KMS-11 (cell line): ENCODE measurements around the gene XRCC5.
"Not testable (repeated sequence)": the region's sequence is repeated elsewhere in the genome, so short reads cannot be mapped to it uniquely, and the experiment has no call there.

Source experiments
- H2AFZ ChIP-seq: fragments of 200-600 bp; sonication (generic); 2 replicates; pipeline ENCODE4 v1.6.1; 2016; ENCODE audit warnings: antibody characterized with exemption, mixed run types, low read depth
- H3K27ac ChIP-seq: fragments of 200-600 bp; sonication (generic); 2 replicates; pipeline ENCODE4 v1.6.1; 2016; ENCODE audit warnings: mild to moderate bottlenecking, mixed run types
- H3K27me3 ChIP-seq: fragments of 200-600 bp; sonication (generic); 2 replicates; pipeline ENCODE4 v1.6.1; 2017; ENCODE audit warnings: mild to moderate bottlenecking, low read depth, mixed run types, moderate library complexity; ENCODE audit not compliant: insufficient read depth
- H3K36me3 ChIP-seq: fragments of 200-600 bp; sonication (generic); 2 replicates; pipeline ENCODE4 v1.6.1; 2017; ENCODE audit warnings: mild to moderate bottlenecking, mixed run types; ENCODE audit not compliant: insufficient read depth
- H3K4me1 ChIP-seq: fragments of 200-600 bp; sonication (generic); 2 replicates; pipeline ENCODE4 v1.6.1; 2016; ENCODE audit warnings: mild to moderate bottlenecking, low read depth, mixed run types; ENCODE audit not compliant: poor library complexity, severe bottlenecking
- H3K4me2 ChIP-seq: fragments of 200-600 bp; sonication (generic); 2 replicates; pipeline ENCODE4 v1.7.0; 2016; ENCODE audit warnings: mild to moderate bottlenecking, mixed run types
- H3K4me3 ChIP-seq: fragments of 200-600 bp; sonication (generic); IDR thresholded peaks from 2 replicates; pipeline ENCODE4 v1.6.1; 2017; ENCODE audit warnings: low read depth, low read length, mixed read lengths; ENCODE audit not compliant: insufficient read depth
- H3K79me2 ChIP-seq: fragments of 200-600 bp; sonication (generic); 2 replicates; pipeline ENCODE4 v1.6.1; 2016; ENCODE audit warnings: low read depth, mixed run types; ENCODE audit not compliant: insufficient read depth
- H3K9ac ChIP-seq: fragments of 200-600 bp; sonication (generic); 2 replicates; pipeline ENCODE4 v1.6.1; 2016; ENCODE audit warnings: mild to moderate bottlenecking, mixed run types
- H4K20me1 ChIP-seq: fragments of 200-600 bp; sonication (generic); 2 replicates; pipeline ENCODE4 v1.6.1; 2016; ENCODE audit warnings: mild to moderate bottlenecking, mixed run types; ENCODE audit not compliant: insufficient read depth
- CTCF ChIP-seq: fragments of 200-600 bp; sonication (generic); conservative IDR thresholded peaks from 2 replicates; pipeline ENCODE4 v1.6.1; 2017; ENCODE audit warnings: low read depth, mild to moderate bottlenecking, antibody characterized with exemption, low read length, moderate library complexity, mixed read lengths

XRCC5 gene

DNA sequence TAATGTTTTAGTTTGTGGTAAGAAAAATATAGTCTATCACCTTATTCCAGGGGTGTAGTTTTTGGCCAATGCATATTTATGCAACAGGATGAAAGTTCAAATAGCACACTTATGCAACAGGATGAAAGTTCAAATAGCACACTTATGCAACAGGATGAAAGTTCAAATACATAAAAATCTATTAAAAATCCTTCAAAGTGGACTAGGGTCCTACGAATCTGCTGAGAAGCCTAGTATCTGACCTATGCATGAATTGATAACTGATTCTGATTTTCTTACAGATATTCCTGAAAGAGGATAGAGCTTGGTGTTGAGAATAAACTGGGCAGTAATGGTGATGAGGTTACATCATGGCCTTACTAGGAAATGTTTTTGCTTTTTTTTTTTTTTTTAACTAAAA lies 30.4 kb upstream of the XRCC5 start:
- Histone ChIP-seq H3K27me3 (no peaks in the 10 kb centered on the region; the same call in 1 of the 2 replicates), H3K4me2 (no peak overlapping the region), H4K20me1 (no peaks in the 10 kb centered on the region), H3K4me1 (peaks cover 29% of the 10 kb centered on the region), H2AFZ (no peak overlapping the region), H3K79me2 (no peaks in the 10 kb centered on the region), H3K36me3 (no peaks in the 10 kb centered on the region), H3K9ac (no peak overlapping the region), H3K27ac (no peak overlapping the region), H3K4me3 (no peak overlapping the region)
- TF ChIP-seq CTCF: no peak

DNA sequence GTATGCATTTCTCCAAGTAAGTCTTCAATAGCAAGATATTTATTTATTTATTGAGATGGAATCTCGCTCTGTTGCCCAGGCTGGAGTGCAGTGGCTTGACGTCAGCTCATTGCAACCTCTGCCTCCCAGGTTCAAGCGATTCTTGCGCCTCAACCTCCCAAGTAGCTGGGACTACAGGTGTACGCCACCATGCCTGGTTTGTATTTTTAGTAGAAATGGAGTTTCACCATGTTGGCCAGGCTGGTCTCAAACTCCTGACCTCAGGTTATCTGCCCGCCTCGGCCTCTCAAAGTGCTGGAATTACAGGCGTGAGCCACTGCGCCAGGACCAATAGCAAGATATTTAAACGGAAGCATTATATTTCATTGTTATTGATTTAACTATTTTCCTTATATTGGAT lies 29.1 kb upstream of the XRCC5 start:
- not testable (repeated sequence) for H3K4me3 ChIP-seq, H3K9ac ChIP-seq, H3K27me3 ChIP-seq, H3K79me2 ChIP-seq, H2AFZ ChIP-seq, H4K20me1 ChIP-seq, H3K36me3 ChIP-seq, H3K27ac ChIP-seq
- Histone ChIP-seq H3K4me1 (peaks cover 29% of the 10 kb centered on the region), H3K4me2 (peak overlapping the region; percentile 79)

- H3K4me2 ChIP-seq: peak overlapping the region; percentile 79
- H3K36me3 ChIP-seq: no peaks in the 10 kb centered on the region
- no peaks in the 10 kb centered on the region for H3K79me2 ChIP-seq
- no peaks in the 10 kb centered on the region; the same call in 1 of the 2 replicates for H3K27me3 ChIP-seq
- H2AFZ ChIP-seq: peak overlapping the region; percentile 99
- H3K4me1 ChIP-seq: peaks cover 29% of the 10 kb centered on the region
- H3K9ac ChIP-seq: peak overlapping the region; percentile 43
- H3K27ac ChIP-seq: no peak overlapping the region
- H3K4me3 ChIP-seq: peak overlapping the region; percentile 96
- H4K20me1 ChIP-seq: no peaks in the 10 kb centered on the region
- TF ChIP-seq CTCF: no peak
Observed at GRCh38 chr2:216081012-216081411, 28.1 kb upstream of the XRCC5 start.

- Histone ChIP-seq H3K9ac (peak within 1 kb of the TSS; percentile 43), H4K20me1 (no peaks in the 10 kb centered on the region), H3K4me2 (peak within 1 kb of the TSS; percentile 79), H3K4me3 (peak within 1 kb of the TSS; percentile 96), H3K27me3 (no peaks in the 10 kb centered on the region; the same call in 1 of the 2 replicates), H3K27ac (no peak within 1 kb of the TSS), H3K36me3 (no peaks in the 10 kb centered on the region), H3K4me1 (peaks cover 34% of the 10 kb centered on the region), H2AFZ (peak within 1 kb of the TSS; percentile 99), H3K79me2 (no peaks in the 10 kb centered on the region)
- no peak for TF ChIP-seq CTCF
Observed at GRCh38 chr2:216081487-216082116, 27.5 kb upstream of the XRCC5 start, which contains the start of the genes PECR and TMEM169. PECR (minus strand) TSS chr2:216081809; CDS start chr2:216081741, 68 bp downstream. TMEM169 (plus strand) TSS chr2:216081919; CDS start chr2:216095964, 14,045 bp downstream.

DNA sequence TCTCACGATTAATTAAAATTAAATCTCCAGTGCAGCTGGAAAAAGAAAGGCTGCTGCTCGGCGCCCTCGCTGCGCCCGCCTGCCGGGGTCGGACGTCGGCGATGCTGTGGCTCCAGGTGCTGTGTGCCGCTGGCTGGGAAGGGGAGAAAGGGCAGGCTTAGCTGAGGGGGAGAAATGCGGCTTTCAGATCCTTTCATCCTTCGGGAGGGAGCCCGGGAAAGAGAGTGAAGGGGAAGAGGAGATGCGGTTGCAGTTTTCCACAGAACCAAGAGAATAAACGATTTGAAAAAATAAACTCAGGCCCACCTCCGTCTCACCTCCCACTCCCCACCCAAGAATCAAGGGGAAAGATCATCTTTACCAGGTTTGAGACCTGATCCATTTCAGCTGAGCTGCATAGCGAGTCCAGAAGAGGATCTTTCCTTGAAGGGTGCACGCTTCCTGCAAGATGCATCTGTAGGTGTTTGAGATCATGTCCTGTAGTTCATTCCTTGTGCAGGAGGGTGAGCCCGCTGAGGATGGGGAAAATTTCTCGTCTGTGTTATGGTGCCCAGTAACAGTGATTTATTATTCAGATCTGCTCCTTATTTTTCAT lies 26.9 kb upstream of the XRCC5 start:
- no peaks in the 10 kb centered on the region for H3K36me3 ChIP-seq
- H3K4me2 ChIP-seq: peak overlapping the region; percentile 79
- H3K27me3 ChIP-seq: no peaks in the 10 kb centered on the region; the same call in 1 of the 2 replicates
- peaks cover 36% of the 10 kb centered on the region for H3K4me1 ChIP-seq
- TF ChIP-seq CTCF: no peak
- H3K79me2 ChIP-seq: no peaks in the 10 kb centered on the region
- no peaks in the 10 kb centered on the region for H4K20me1 ChIP-seq
- peak overlapping the region; percentile 99 for H2AFZ ChIP-seq
- H3K27ac ChIP-seq: no peak overlapping the region
- peak overlapping the region; percentile 67 for H3K4me3 ChIP-seq
- H3K9ac ChIP-seq: peak overlapping the region; percentile 43; the same call in 1 of the 2 replicates
